Osteoblast (primary cell): ENCODE results near the gene SLC38A10. TPM values are rescaled to one million over a fixed set of nuclear protein-coding genes. Genes with fewer than 3 reads are reported as not detected.

Experiments used
- DNase-seq: peaks from one replicate; pipeline ENCODE4 v3.0.0; 2011; ENCODE audit warnings: low spot score, mixed read lengths; ENCODE audit not compliant: insufficient read length; ENCODE audit errors: missing footprints
- H2AFZ ChIP-seq: 2 replicates; pipeline ENCODE4 v1.6.0; 2011; ENCODE audit warnings: mild to moderate bottlenecking, low read length
- H3K27ac ChIP-seq: 2 replicates; pipeline ENCODE4 v1.5.1; 2011; ENCODE audit warnings: mild to moderate bottlenecking, low read depth, low read length, moderate library complexity
- H3K27me3 ChIP-seq: 2 replicates; pipeline ENCODE4 v1.6.0; 2012; ENCODE audit warnings: mild to moderate bottlenecking, control low read depth, inconsistent platforms, low read length, moderate library complexity; ENCODE audit not compliant: insufficient read depth
- H3K36me3 ChIP-seq: 2 replicates; pipeline ENCODE4 v1.5.1; 2011; ENCODE audit warnings: mild to moderate bottlenecking, low read length, control low read depth, moderate library complexity; ENCODE audit not compliant: insufficient read depth
- H3K4me1 ChIP-seq: 2 replicates; pipeline ENCODE4 v1.5.1; 2011; ENCODE audit warnings: mild to moderate bottlenecking, low read length, control low read depth, moderate library complexity; ENCODE audit not compliant: insufficient read depth
- H3K4me2 ChIP-seq: 2 replicates; pipeline ENCODE4 v1.6.0; 2011; ENCODE audit warnings: mild to moderate bottlenecking, low read length; ENCODE audit not compliant: insufficient read depth
- H3K4me3 ChIP-seq: fragments of 200-600 bp; sonication (generic); 3 replicates; pipeline ENCODE4 v1.5.1; 2012; ENCODE audit warnings: mild to moderate bottlenecking, low read length, inconsistent platforms; ENCODE audit not compliant: insufficient read depth
- H3K79me2 ChIP-seq: 2 replicates; pipeline ENCODE4 v1.6.0; 2012; ENCODE audit warnings: mild to moderate bottlenecking, low read length, control low read depth, inconsistent platforms; ENCODE audit not compliant: insufficient read depth
- H3K9me3 ChIP-seq: 2 replicates; pipeline ENCODE4 v1.5.1; 2011; ENCODE audit warnings: low read depth, low read length, control low read depth
- H4K20me1 ChIP-seq: 2 replicates; pipeline ENCODE4 v1.6.0; 2012; ENCODE audit warnings: mild to moderate bottlenecking, low read length, control low read depth; ENCODE audit not compliant: insufficient read depth
- total RNA-seq: library from RNA; depleted of rRNA; stranded (reverse); fragments of >200 nt; gene quantifications from 2 replicates; pipeline ENCODE4 v1.2.3, GENCODE V29; 2012
- TF ChIP-seq, protein P1 (sequence below): IDR thresholded peaks from 2 replicates; pipeline ENCODE4 v1.5.1; 2011; ENCODE audit warnings: mild to moderate bottlenecking, low read depth, low read length, moderate library complexity; ENCODE audit errors: extremely low read depth

The SLC38A10 gene
- total RNA-seq, 1 donor = 92.6 TPM

DNA sequence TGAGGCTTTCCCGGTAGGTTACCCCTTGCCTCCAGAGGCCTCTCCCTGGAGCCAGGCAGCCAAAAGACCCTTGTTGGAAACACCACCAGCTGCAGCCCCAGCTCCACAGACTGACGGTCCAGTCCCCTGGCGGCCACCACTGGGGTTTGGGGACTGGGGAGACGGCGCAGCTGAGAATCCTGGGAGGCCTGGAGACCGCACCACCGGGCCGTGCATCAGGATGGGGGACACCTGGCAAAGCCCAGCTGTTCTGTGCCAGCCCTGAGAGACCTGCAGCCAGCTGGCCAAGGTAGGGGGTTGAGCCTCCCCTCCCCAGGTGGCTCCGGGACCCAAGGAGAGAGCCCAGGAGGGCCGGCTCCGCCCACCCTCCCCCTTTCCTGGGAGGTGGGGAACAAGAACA, 8.3 kb upstream of the SLC38A10 start:
- TF ChIP-seq, protein P1, sequence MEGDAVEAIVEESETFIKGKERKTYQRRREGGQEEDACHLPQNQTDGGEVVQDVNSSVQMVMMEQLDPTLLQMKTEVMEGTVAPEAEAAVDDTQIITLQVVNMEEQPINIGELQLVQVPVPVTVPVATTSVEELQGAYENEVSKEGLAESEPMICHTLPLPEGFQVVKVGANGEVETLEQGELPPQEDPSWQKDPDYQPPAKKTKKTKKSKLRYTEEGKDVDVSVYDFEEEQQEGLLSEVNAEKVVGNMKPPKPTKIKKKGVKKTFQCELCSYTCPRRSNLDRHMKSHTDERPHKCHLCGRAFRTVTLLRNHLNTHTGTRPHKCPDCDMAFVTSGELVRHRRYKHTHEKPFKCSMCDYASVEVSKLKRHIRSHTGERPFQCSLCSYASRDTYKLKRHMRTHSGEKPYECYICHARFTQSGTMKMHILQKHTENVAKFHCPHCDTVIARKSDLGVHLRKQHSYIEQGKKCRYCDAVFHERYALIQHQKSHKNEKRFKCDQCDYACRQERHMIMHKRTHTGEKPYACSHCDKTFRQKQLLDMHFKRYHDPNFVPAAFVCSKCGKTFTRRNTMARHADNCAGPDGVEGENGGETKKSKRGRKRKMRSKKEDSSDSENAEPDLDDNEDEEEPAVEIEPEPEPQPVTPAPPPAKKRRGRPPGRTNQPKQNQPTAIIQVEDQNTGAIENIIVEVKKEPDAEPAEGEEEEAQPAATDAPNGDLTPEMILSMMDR = no peak
- no peaks in the 10 kb centered on the region for H3K79me2 ChIP-seq
- H2AFZ ChIP-seq = no peak overlapping the region
- H3K4me2 ChIP-seq = no peak overlapping the region
- H3K36me3 ChIP-seq = no peaks in the 10 kb centered on the region
- DNase-seq = no peak
- no peaks in the 10 kb centered on the region for H4K20me1 ChIP-seq
- no peak overlapping the region for H3K27ac ChIP-seq
- peaks cover 6% of the 10 kb centered on the region for H3K4me1 ChIP-seq
- no peaks in the 10 kb centered on the region for H3K27me3 ChIP-seq
- H3K9me3 ChIP-seq = no peaks in the 10 kb centered on the region
- no peak overlapping the region for H3K4me3 ChIP-seq

DNA sequence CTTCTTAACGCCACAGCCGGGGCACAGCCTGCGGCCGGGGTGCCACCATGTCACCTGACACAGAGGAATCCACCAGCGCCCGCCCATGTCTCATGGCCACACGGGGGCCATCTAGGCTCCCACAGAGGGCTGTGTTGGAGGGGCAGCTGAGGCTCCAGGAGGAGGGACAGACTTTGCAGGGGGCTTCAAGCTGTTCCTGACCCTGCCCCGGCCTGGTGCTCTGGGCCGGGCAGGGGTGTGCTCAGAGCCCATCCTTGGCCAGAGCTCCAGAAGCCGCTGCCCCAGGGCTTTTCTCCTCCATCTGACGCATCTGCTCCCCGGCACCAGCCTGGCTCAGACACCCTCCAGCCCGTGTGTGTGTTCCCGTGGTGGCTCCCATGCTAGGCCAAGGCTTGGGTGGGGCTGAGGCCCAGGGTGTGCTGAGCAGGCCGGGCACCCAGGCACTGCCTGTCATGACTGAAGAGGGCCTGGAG, 7.8 kb upstream of the SLC38A10 start:
- no peaks in the 10 kb centered on the region for H3K79me2 ChIP-seq
- no peak overlapping the region for H2AFZ ChIP-seq
- no peak overlapping the region for H3K27ac ChIP-seq
- no peaks in the 10 kb centered on the region for H3K36me3 ChIP-seq
- no peak overlapping the region for H3K4me3 ChIP-seq
- no peak for DNase-seq
- H3K4me1 ChIP-seq = peaks cover 6% of the 10 kb centered on the region
- H3K27me3 ChIP-seq = no peaks in the 10 kb centered on the region
- no peaks in the 10 kb centered on the region for H4K20me1 ChIP-seq
- TF ChIP-seq, protein P1 = no peak
- no peak overlapping the region for H3K4me2 ChIP-seq
- H3K9me3 ChIP-seq = no peaks in the 10 kb centered on the region

DNA sequence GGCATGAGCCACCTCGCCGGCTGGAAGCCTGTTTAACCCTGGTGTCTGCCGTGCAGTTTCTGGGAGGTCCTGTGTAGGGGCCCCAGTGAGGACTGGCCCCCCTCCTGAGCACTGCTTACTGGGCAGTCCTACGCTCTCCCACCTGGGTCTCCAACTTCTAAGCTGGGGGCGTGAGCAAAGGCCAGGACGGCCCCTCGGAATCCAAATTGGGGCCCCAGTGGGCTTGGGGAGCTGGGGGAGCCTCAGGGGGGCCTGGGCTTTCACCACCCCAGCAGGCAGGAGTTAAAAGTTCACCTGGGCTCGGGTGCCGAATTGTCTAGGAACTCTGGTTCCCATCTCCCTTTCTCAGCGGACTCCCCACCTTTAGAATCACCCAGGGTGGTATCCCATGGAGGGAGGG, 7.2 kb upstream of the SLC38A10 start:
- TF ChIP-seq, protein P1 = no peak
- no peaks in the 10 kb centered on the region for H4K20me1 ChIP-seq
- H3K9me3 ChIP-seq = no peaks in the 10 kb centered on the region
- no peak overlapping the region for H3K4me2 ChIP-seq
- no peak overlapping the region for H3K27ac ChIP-seq
- DNase-seq = no peak
- no peak overlapping the region for H3K4me3 ChIP-seq
- H3K79me2 ChIP-seq = no peaks in the 10 kb centered on the region
- no peaks in the 10 kb centered on the region for H3K27me3 ChIP-seq
- no peaks in the 10 kb centered on the region for H3K36me3 ChIP-seq
- H2AFZ ChIP-seq = no peak overlapping the region
- peaks cover 6% of the 10 kb centered on the region for H3K4me1 ChIP-seq

DNA sequence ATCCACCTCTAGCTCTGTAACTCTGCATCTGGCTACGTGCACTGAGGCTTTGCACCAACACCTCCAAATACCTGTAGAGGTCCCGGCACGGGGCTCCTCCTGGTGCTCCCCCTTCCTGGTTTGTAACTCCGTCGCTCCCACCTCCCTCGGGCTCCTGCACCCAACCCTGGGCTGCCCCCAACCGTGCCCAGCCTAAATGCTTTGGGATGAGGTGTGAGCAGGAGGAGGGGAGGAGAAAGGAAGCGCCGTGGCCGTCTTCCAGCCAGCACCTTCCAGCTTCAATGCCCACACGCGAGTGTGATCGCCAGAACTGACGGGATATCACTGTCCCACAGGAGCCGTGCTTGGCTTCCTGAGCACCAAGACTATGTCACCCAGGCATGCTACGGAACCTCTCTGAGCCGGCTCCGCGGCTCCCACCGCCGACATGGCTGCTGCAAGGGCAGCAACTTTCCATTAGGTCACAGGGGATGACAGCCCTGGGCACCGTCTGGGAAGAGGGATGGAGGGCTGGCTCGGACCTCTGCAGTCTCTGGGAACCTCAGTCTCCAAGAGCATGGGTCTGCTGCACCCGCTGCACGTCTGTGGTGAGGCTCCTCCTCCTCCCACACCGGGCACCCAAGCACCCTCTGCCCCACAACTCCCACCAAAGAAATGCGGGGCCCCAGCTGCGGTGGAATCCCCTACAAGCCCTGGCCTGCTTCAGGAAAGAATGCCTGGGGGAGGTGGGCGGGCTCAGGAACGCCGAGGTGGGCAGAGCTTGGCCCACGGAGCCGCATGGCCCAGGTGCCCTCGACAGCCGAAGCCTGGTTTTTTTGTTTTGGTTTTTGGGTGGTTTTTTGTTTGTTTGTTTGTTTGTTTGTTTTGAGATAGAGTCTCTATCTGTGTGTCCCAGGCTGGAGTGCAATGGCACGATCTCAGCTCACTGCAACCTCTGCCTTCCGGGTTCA, 6.4 kb upstream of the SLC38A10 start:
- H3K27ac ChIP-seq = no peak overlapping the region
- peaks cover 6% of the 10 kb centered on the region for H3K4me1 ChIP-seq
- H3K4me2 ChIP-seq = peak overlapping the region; percentile 75
- H3K9me3 ChIP-seq = no peaks in the 10 kb centered on the region
- H3K4me3 ChIP-seq = peak overlapping the region; percentile 51
- DNase-seq = peak; percentile 96
- H3K79me2 ChIP-seq = no peaks in the 10 kb centered on the region
- H4K20me1 ChIP-seq = no peaks in the 10 kb centered on the region
- H2AFZ ChIP-seq = peak overlapping the region; percentile 85
- H3K27me3 ChIP-seq = no peaks in the 10 kb centered on the region
- H3K36me3 ChIP-seq = no peaks in the 10 kb centered on the region
- TF ChIP-seq, protein P1 = no peak
